HG03558 (cell line): ENCODE results near the gene SPINK5.
"Not testable (repeated sequence)": the region's sequence is repeated elsewhere in the genome, so short reads cannot be mapped to it uniquely, and the experiment has no call there.

Experiments
- ATAC-seq: cut with Tn5 transposase; IDR thresholded peaks from one replicate; pipeline ENCODE4 v1.9.1; 2021; ENCODE audit warnings: moderate number of reproducible peaks; ENCODE audit not compliant: unreplicated experiment; ENCODE audit errors: extremely low read depth

The SPINK5 gene

GRCh38 chr5:148063861-148064260, at the start of gene SPINK5:
Gene SPINK5 (plus strand): TSS chr5:148063980. CDS start chr5:148064045, 65 bp downstream.
- ATAC-seq, result no peak

GRCh38 chr5:148014276-148014675, 49.5 kb upstream of the SPINK5 start:
- no peak for ATAC-seq

- no peak for ATAC-seq
These were observed 43.4 kb upstream of the SPINK5 start for GRCh38 chr5:148020257-148020988.

- ATAC-seq, result no peak
These were observed 36.3 kb upstream of the SPINK5 start for GRCh38 chr5:148027505-148027904.

GRCh38 chr5:148029131-148029530, 34.6 kb upstream of the SPINK5 start:
- ATAC-seq, result no peak

GRCh38 chr5:148033134-148033533, 30.6 kb upstream of the SPINK5 start:
- no peak for ATAC-seq

GRCh38 chr5:148035676-148036075, 28.1 kb upstream of the SPINK5 start:
- no peak for ATAC-seq

GRCh38 chr5:148042881-148043280, 20.9 kb upstream of the SPINK5 start:
- no peak for ATAC-seq

GRCh38 chr5:148043705-148044104, 20.1 kb upstream of the SPINK5 start:
- no peak for ATAC-seq

- ATAC-seq, result not testable (repeated sequence)
These were observed 8.6 kb upstream of the SPINK5 start for GRCh38 chr5:148055160-148055559.

- ATAC-seq, result no peak
These were observed 3.5 kb upstream of the SPINK5 start for GRCh38 chr5:148060309-148060708.

GRCh38 chr5:148060881-148061280, 2.9 kb upstream of the SPINK5 start:
- no peak for ATAC-seq

GRCh38 chr5:148070621-148071020, 6.8 kb downstream of the SPINK5 start:
- no peak for ATAC-seq

GRCh38 chr5:148072207-148072606, 8.4 kb downstream of the SPINK5 start:
- no peak for ATAC-seq

GRCh38 chr5:148075529-148075928, 11.7 kb downstream of the SPINK5 start:
- no peak for ATAC-seq

GRCh38 chr5:148083203-148083602, 19.4 kb downstream of the SPINK5 start:
- no peak for ATAC-seq

GRCh38 chr5:148084269-148084668, 20.5 kb downstream of the SPINK5 start:
- no peak for ATAC-seq

- no peak for ATAC-seq
These were observed 21.5 kb downstream of the SPINK5 start for GRCh38 chr5:148085310-148085709.

GRCh38 chr5:148085977-148086705, 22.4 kb downstream of the SPINK5 start:
- no peak for ATAC-seq

GRCh38 chr5:148090146-148090772, 26.5 kb downstream of the SPINK5 start:
- no peak for ATAC-seq

GRCh38 chr5:148090773-148091250, 27.0 kb downstream of the SPINK5 start:
- ATAC-seq, result no peak
